GM12865 (cell line): ENCODE measurements around the gene DLG2.

Source experiments
- DNase-seq: peaks from one replicate; pipeline ENCODE4 v3.0.0; 2010; ENCODE audit warnings: low read depth
- H3K4me3 ChIP-seq: 2 replicates; pipeline ENCODE4 v1.5.1; 2011; ENCODE audit warnings: mild to moderate bottlenecking, low read depth, low read length, control low read depth
- CTCF ChIP-seq: IDR thresholded peaks from 2 replicates; pipeline ENCODE4 v1.5.1; 2011; ENCODE audit warnings: low read length, control low read depth, low read depth, inconsistent platforms; ENCODE audit not compliant: insufficient read depth; ENCODE audit errors: missing control alignments

Gene DLG2

GRCh38 chr11:83502041-83502440 is 2125.1 kb downstream of the DLG2 start:
- H3K4me3 ChIP-seq, result no peak overlapping the region
- DNase-seq, result no peak
- no peak for TF ChIP-seq CTCF

- H3K4me3 ChIP-seq, result no peak overlapping the region
- no peak for TF ChIP-seq CTCF
- DNase-seq, result no peak
Measured at GRCh38 chr11:83493917-83494316, 2133.2 kb downstream of the DLG2 start.

- no peak for DNase-seq
- no peak for TF ChIP-seq CTCF
- no peak overlapping the region for H3K4me3 ChIP-seq
Measured at GRCh38 chr11:83493034-83493433, 2134.1 kb downstream of the DLG2 start.

- DNase-seq, result no peak
- TF ChIP-seq CTCF, result no peak
- H3K4me3 ChIP-seq, result no peak overlapping the region
Measured at GRCh38 chr11:83483808-83484207, 2143.3 kb downstream of the DLG2 start.

GRCh38 chr11:83480811-83481210 is 2146.3 kb downstream of the DLG2 start:
- no peak overlapping the region for H3K4me3 ChIP-seq
- DNase-seq, result no peak
- TF ChIP-seq CTCF, result no peak

- no peak for TF ChIP-seq CTCF
- DNase-seq, result no peak
- H3K4me3 ChIP-seq, result no peak overlapping the region
Measured at GRCh38 chr11:83480251-83480650, 2146.9 kb downstream of the DLG2 start.

GRCh38 chr11:83477772-83478171 is 2149.4 kb downstream of the DLG2 start:
- no peak for TF ChIP-seq CTCF
- no peak overlapping the region for H3K4me3 ChIP-seq
- DNase-seq, result no peak
